HG03521 (cell line): Measurements from ENCODE around the gene ELAVL1.
A peak's percentile ranks its signal among the peaks of the same experiment; 100 is the strongest.
"Not testable (repeated sequence)": the region's sequence is repeated elsewhere in the genome, so short reads cannot be mapped to it uniquely, and the experiment has no call there.

Source experiments
- ATAC-seq: cut with Tn5 transposase; IDR thresholded peaks from one replicate; pipeline ENCODE4 v1.9.1; 2021; ENCODE audit warnings: mild to moderate bottlenecking, moderate library complexity; ENCODE audit not compliant: unreplicated experiment

ELAVL1 gene

GRCh38 chr19:7924651-7925170 is 80.7 kb downstream of the ELAVL1 start:
- no peak for ATAC-seq

GRCh38 chr19:7924241-7924640 is 81.2 kb downstream of the ELAVL1 start:
- no peak for ATAC-seq

- ATAC-seq, result no peak
These were observed 81.9 kb downstream of the ELAVL1 start for GRCh38 chr19:7923295-7924191.

- ATAC-seq, result no peak
These were observed 82.6 kb downstream of the ELAVL1 start for GRCh38 chr19:7922836-7923195.

- ATAC-seq, result no peak
These were observed 83.2 kb downstream of the ELAVL1 start for GRCh38 chr19:7921967-7922835.

- ATAC-seq, result no peak
These were observed 84.0 kb downstream of the ELAVL1 start for GRCh38 chr19:7921302-7921966.

- peak; percentile 48 for ATAC-seq
These were observed 84.7 kb downstream of the ELAVL1 start for GRCh38 chr19:7920519-7921301.

- ATAC-seq, result peak; percentile 57
These were observed 85.6 kb downstream of the ELAVL1 start, which contains the start of gene SNAPC2 for GRCh38 chr19:7919610-7920518. Gene SNAPC2 (plus strand): TSS chr19:7920338. CDS start chr19:7920367, 29 bp downstream.

- no peak for ATAC-seq
These were observed 86.6 kb downstream of the ELAVL1 start for GRCh38 chr19:7918615-7919421.

GRCh38 chr19:7918062-7918614 is 87.3 kb downstream of the ELAVL1 start:
- not testable (repeated sequence) for ATAC-seq

- no peak for ATAC-seq
These were observed 88.0 kb downstream of the ELAVL1 start for GRCh38 chr19:7917267-7918061.

- no peak for ATAC-seq
These were observed 88.5 kb downstream of the ELAVL1 start for GRCh38 chr19:7916955-7917266.

GRCh38 chr19:7916103-7916954 is 89.1 kb downstream of the ELAVL1 start:
- ATAC-seq, result no peak

- ATAC-seq, result no peak
These were observed 90.0 kb downstream of the ELAVL1 start for GRCh38 chr19:7915250-7916102.

- no peak for ATAC-seq
These were observed 90.8 kb downstream of the ELAVL1 start, which contains the start of gene TGFBR3L for GRCh38 chr19:7914598-7915045. Gene TGFBR3L (plus strand): TSS chr19:7914830.
